HG02852 (cell line): ENCODE data around the gene PCED1A.

Source experiments
- ATAC-seq: cut with Tn5 transposase; IDR thresholded peaks from one replicate; pipeline ENCODE4 v1.9.1; 2021; ENCODE audit warnings: mild to moderate bottlenecking, moderate library complexity; ENCODE audit not compliant: unreplicated experiment

The PCED1A gene

GRCh38 chr20:2807019-2807418 is 33.4 kb downstream of the PCED1A start:
- ATAC-seq = no peak

GRCh38 chr20:2806351-2806701 is 34.1 kb downstream of the PCED1A start:
- ATAC-seq = no peak

GRCh38 chr20:2805689-2806350 is 34.6 kb downstream of the PCED1A start:
- no peak for ATAC-seq

- no peak for ATAC-seq
Observed at GRCh38 chr20:2804852-2805688, 35.4 kb downstream of the PCED1A start.

- no peak for ATAC-seq
Observed at GRCh38 chr20:2804041-2804828, 36.2 kb downstream of the PCED1A start.

GRCh38 chr20:2801286-2801728 is 39.1 kb downstream of the PCED1A start:
- ATAC-seq = no peak

GRCh38 chr20:2800521-2801285 is 39.8 kb downstream of the PCED1A start, which contains the start of gene CPXM1:
CPXM1 (minus strand) TSS chr20:2800627; CDS start chr20:2800572, 55 bp downstream.
- ATAC-seq = no peak

- no peak for ATAC-seq
Observed at GRCh38 chr20:2799688-2800520, 40.6 kb downstream of the PCED1A start.

- no peak for ATAC-seq
Observed at GRCh38 chr20:2799271-2799670, 41.2 kb downstream of the PCED1A start.

GRCh38 chr20:2798814-2799213 is 41.6 kb downstream of the PCED1A start:
- no peak for ATAC-seq

- no peak for ATAC-seq
Observed at GRCh38 chr20:2798095-2798805, 42.2 kb downstream of the PCED1A start.

GRCh38 chr20:2797136-2797983 is 43.1 kb downstream of the PCED1A start:
- ATAC-seq = no peak

- no peak for ATAC-seq
Observed at GRCh38 chr20:2796011-2796660, 44.3 kb downstream of the PCED1A start.

- ATAC-seq = no peak
Observed at GRCh38 chr20:2795451-2795850, 45.0 kb downstream of the PCED1A start.

- no peak for ATAC-seq
Observed at GRCh38 chr20:2794866-2795447, 45.5 kb downstream of the PCED1A start.

GRCh38 chr20:2794202-2794748 is 46.2 kb downstream of the PCED1A start:
- no peak for ATAC-seq

- no peak for ATAC-seq
Observed at GRCh38 chr20:2793471-2793870, 47.0 kb downstream of the PCED1A start.
